ENCODE results near the gene CRLF1.

The CRLF1 gene

GRCh38 chr19:18636183-18636968, 29.8 kb upstream of the CRLF1 start:
- peak; percentile 97 to 99 for DNase-seq

GRCh38 chr19:18635831-18636182, 29.2 kb upstream of the CRLF1 start:
- DNase-seq, result no peak

- DNase-seq, result no peak
Observed at GRCh38 chr19:18634612-18635297, 28.2 kb upstream of the CRLF1 start.

GRCh38 chr19:18633321-18633720, 26.7 kb upstream of the CRLF1 start:
- no peak for DNase-seq

GRCh38 chr19:18629166-18630088, 22.8 kb upstream of the CRLF1 start:
- DNase-seq, result no peak

- DNase-seq, result no peak
Observed at GRCh38 chr19:18626906-18627305, 20.3 kb upstream of the CRLF1 start.

- DNase-seq, result no peak
Observed at GRCh38 chr19:18620902-18621301, 14.3 kb upstream of the CRLF1 start.

- no peak for DNase-seq
Observed at GRCh38 chr19:18620311-18620710, 13.7 kb upstream of the CRLF1 start.

- no peak for DNase-seq
Observed at GRCh38 chr19:18618236-18618635, 11.6 kb upstream of the CRLF1 start.

- no peak for DNase-seq
Observed at GRCh38 chr19:18617562-18617961, 11.0 kb upstream of the CRLF1 start.

- no peak for DNase-seq
Observed at GRCh38 chr19:18616023-18616422, 9.4 kb upstream of the CRLF1 start.

- no peak for DNase-seq
Observed at GRCh38 chr19:18613589-18614234, 7.1 kb upstream of the CRLF1 start.

- DNase-seq, result peak; percentile 31 to 50
Observed at GRCh38 chr19:18612772-18613588, 6.4 kb upstream of the CRLF1 start, which contains the start of gene TMEM59L. TMEM59L (plus strand) TSS chr19:18612870; CDS start chr19:18612959, 89 bp downstream.

- no peak for DNase-seq
Observed at GRCh38 chr19:18612051-18612771, 5.6 kb upstream of the CRLF1 start.

GRCh38 chr19:18611327-18612050, 4.9 kb upstream of the CRLF1 start:
- DNase-seq, result peak in 1 of 2 experiments; percentile 48

- DNase-seq, result no peak
Observed at GRCh38 chr19:18610556-18611326, 4.1 kb upstream of the CRLF1 start.

- no peak for DNase-seq
Observed at GRCh38 chr19:18610245-18610555, 3.6 kb upstream of the CRLF1 start.

- no peak for DNase-seq
Observed at GRCh38 chr19:18609717-18610051, 3.1 kb upstream of the CRLF1 start.

- DNase-seq, result no peak
Observed at GRCh38 chr19:18608805-18609716, 2.5 kb upstream of the CRLF1 start.
